OCI-LY1 (cell line): ENCODE data around the gene PLA2G7.

ENCODE experiments used
- H2AFZ ChIP-seq: fragments of 200-600 bp; sonication (generic), shearing (Covaris generic); 2 replicates; pipeline ENCODE4 v1.6.0; 2014; ENCODE audit warnings: antibody characterized with exemption, mild to moderate bottlenecking, low read length
- H3F3A ChIP-seq: fragments of 200-600 bp; sonication (generic), shearing (Covaris generic); 2 replicates; pipeline ENCODE4 v1.6.0; 2014; ENCODE audit warnings: mild to moderate bottlenecking, antibody characterized with exemption, low read length, moderate library complexity; ENCODE audit not compliant: insufficient read depth
- H3K27ac ChIP-seq: fragments of 200-600 bp; sonication (generic); 2 replicates; pipeline ENCODE4 v1.5.1; 2014; ENCODE audit warnings: low read length, mixed run types, mild to moderate bottlenecking, low read depth; ENCODE audit not compliant: poor library complexity, severe bottlenecking
- H3K27me3 ChIP-seq: fragments of 200-600 bp; sonication (generic); 2 replicates; pipeline ENCODE4 v1.6.0; 2014; ENCODE audit warnings: antibody characterized with exemption, mild to moderate bottlenecking, low read length, moderate library complexity; ENCODE audit not compliant: insufficient read depth
- H3K36me3 ChIP-seq: fragments of 200-600 bp; sonication (generic); 2 replicates; pipeline ENCODE4 v1.6.1; 2014; ENCODE audit warnings: mild to moderate bottlenecking, antibody characterized with exemption, low read length, moderate library complexity, mixed read lengths; ENCODE audit not compliant: insufficient read depth
- H3K4me1 ChIP-seq: fragments of 200-600 bp; sonication (generic); 2 replicates; pipeline ENCODE4 v1.5.1; 2014; ENCODE audit warnings: mild to moderate bottlenecking, low read length, moderate library complexity; ENCODE audit not compliant: insufficient read depth, severe bottlenecking
- H3K4me2 ChIP-seq: fragments of 200-600 bp; sonication (generic), shearing (Covaris generic); 2 replicates; pipeline ENCODE4 v1.6.1; 2014; ENCODE audit warnings: low read length
- H3K4me3 ChIP-seq: fragments of 200-600 bp; sonication (generic); 2 replicates; pipeline ENCODE4 v1.5.1; 2014; ENCODE audit warnings: low read length, low read depth, mild to moderate bottlenecking, mixed read lengths; ENCODE audit not compliant: poor library complexity, severe bottlenecking
- H3K79me2 ChIP-seq: fragments of 200-600 bp; shearing (Covaris generic); 2 replicates; pipeline ENCODE4 v1.6.1; 2016; ENCODE audit warnings: mixed run types, low read length, mixed read lengths; ENCODE audit not compliant: insufficient read depth
- H3K9ac ChIP-seq: fragments of 200-600 bp; sonication (generic), shearing (Covaris generic); 2 replicates; pipeline ENCODE4 v1.6.1; 2014; ENCODE audit warnings: mild to moderate bottlenecking, low read length, mixed read lengths
- H3K9me2 ChIP-seq: fragments of 200-600 bp; sonication (generic), shearing (Covaris generic); 2 replicates; pipeline ENCODE4 v1.6.1; 2014; ENCODE audit warnings: low read depth, mild to moderate bottlenecking, low read length, mixed read lengths
- H3K9me3 ChIP-seq: fragments of 200-600 bp; shearing (Covaris generic); 2 replicates; pipeline ENCODE4 v1.6.1; 2014; ENCODE audit warnings: low read length, mixed read lengths
- H4K20me1 ChIP-seq: fragments of 200-600 bp; sonication (generic), shearing (Covaris generic); 2 replicates; pipeline ENCODE4 v1.6.0; 2016; ENCODE audit warnings: mild to moderate bottlenecking, low read length; ENCODE audit not compliant: insufficient read depth
- CTCF ChIP-seq: fragments of 200-600 bp; sonication (generic), shearing (Covaris generic); IDR thresholded peaks from 2 replicates; pipeline ENCODE4 v1.5.1; 2017; ENCODE audit warnings: mild to moderate bottlenecking, antibody characterized with exemption, low read length, moderate library complexity, mixed read lengths
- EZH2 ChIP-seq: fragments of 200-600 bp; sonication (generic), shearing (Covaris generic); IDR thresholded peaks from 2 replicates; pipeline ENCODE4 v1.8.0; 2017; ENCODE audit warnings: borderline replicate concordance, mixed run types, mild to moderate bottlenecking, antibody characterized with exemption, low read length, moderate library complexity, mixed read lengths

The PLA2G7 gene

GRCh38 chr6:46715141-46715540 is 20.0 kb downstream of the PLA2G7 start:
- Histone ChIP-seq H3K9me3 (no peaks in the 10 kb centered on the region), H3K4me3 (no peak overlapping the region), H3K9ac (no peak overlapping the region), H3K4me1 (no peaks in the 10 kb centered on the region), H3K9me2 (no peaks in the 10 kb centered on the region), H2AFZ (no peak overlapping the region), H4K20me1 (no peaks in the 10 kb centered on the region), H3K36me3 (no peaks in the 10 kb centered on the region), H3F3A (no peaks in the 10 kb centered on the region), H3K79me2 (no peaks in the 10 kb centered on the region), H3K4me2 (no peak overlapping the region), H3K27me3 (no peaks in the 10 kb centered on the region), H3K27ac (no peak overlapping the region)
- no peak for TF ChIP-seq CTCF
- TF ChIP-seq EZH2: no peak

GRCh38 chr6:46711491-46711890 is 23.7 kb downstream of the PLA2G7 start:
- H3K4me2 ChIP-seq: no peak overlapping the region
- H4K20me1 ChIP-seq: no peaks in the 10 kb centered on the region
- H3K9ac ChIP-seq: no peak overlapping the region
- H3K9me2 ChIP-seq: no peaks in the 10 kb centered on the region
- no peaks in the 10 kb centered on the region for H3K36me3 ChIP-seq
- H3F3A ChIP-seq: no peaks in the 10 kb centered on the region
- H3K4me1 ChIP-seq: no peaks in the 10 kb centered on the region
- H3K27me3 ChIP-seq: no peaks in the 10 kb centered on the region
- H2AFZ ChIP-seq: no peak overlapping the region
- no peak overlapping the region for H3K27ac ChIP-seq
- H3K9me3 ChIP-seq: no peaks in the 10 kb centered on the region
- TF ChIP-seq CTCF: no peak
- TF ChIP-seq EZH2: no peak
- no peak overlapping the region for H3K4me3 ChIP-seq
- no peaks in the 10 kb centered on the region for H3K79me2 ChIP-seq

- Histone ChIP-seq H3K79me2 (no peaks in the 10 kb centered on the region), H3K4me3 (no peak overlapping the region), H3F3A (no peaks in the 10 kb centered on the region; the same call in 1 of the 2 replicates), H3K9ac (no peak overlapping the region), H3K27ac (no peak overlapping the region), H3K36me3 (no peaks in the 10 kb centered on the region), H2AFZ (no peak overlapping the region), H3K9me3 (no peaks in the 10 kb centered on the region), H3K4me2 (no peak overlapping the region), H3K27me3 (no peaks in the 10 kb centered on the region), H4K20me1 (no peaks in the 10 kb centered on the region), H3K4me1 (no peaks in the 10 kb centered on the region), H3K9me2 (no peaks in the 10 kb centered on the region)
- TF ChIP-seq EZH2 (no peak), CTCF (no peak)
Measured at GRCh38 chr6:46706464-46706863, 28.7 kb downstream of the PLA2G7 start.
